Activated CD8-positive, alpha-beta memory T cell treated with anti-CD3 and anti-CD28 coated beads, Interleukin-2, amount 50 U/mL, for 1 hour (primary cell): ENCODE data around the gene PLS3.
"Not testable (repeated sequence)": the region's sequence is repeated elsewhere in the genome, so short reads cannot be mapped to it uniquely, and the experiment has no call there.

Experiments
- DNase-seq: peaks from one replicate; pipeline ENCODE4 v3.0.0-alpha.2; 2020; ENCODE audit errors: extremely low read depth

The PLS3 gene

GRCh38 chrX:115560978-115561604 lies at the start of gene PLS3:
Gene PLS3, plus strand, starts transcription at chrX:115561174. Its CDS starts 49,077 bp downstream, at chrX:115610251.
- DNase-seq, result no peak

- no peak for DNase-seq
Observed at GRCh38 chrX:115518113-115518512, 42.9 kb upstream of the PLS3 start.

GRCh38 chrX:115521741-115522140 lies 39.2 kb upstream of the PLS3 start:
- no peak for DNase-seq

GRCh38 chrX:115522952-115523351 lies 38.0 kb upstream of the PLS3 start:
- DNase-seq, result no peak

GRCh38 chrX:115525486-115525885 lies 35.5 kb upstream of the PLS3 start:
- DNase-seq, result no peak

GRCh38 chrX:115531818-115532403 lies 29.1 kb upstream of the PLS3 start:
- no peak for DNase-seq

- no peak for DNase-seq
Observed at GRCh38 chrX:115533485-115533884, 27.5 kb upstream of the PLS3 start.

- no peak for DNase-seq
Observed at GRCh38 chrX:115534383-115534782, 26.6 kb upstream of the PLS3 start.

GRCh38 chrX:115535421-115535820 lies 25.6 kb upstream of the PLS3 start:
- DNase-seq, result no peak

- no peak for DNase-seq
Observed at GRCh38 chrX:115535844-115536243, 25.1 kb upstream of the PLS3 start.

- no peak for DNase-seq
Observed at GRCh38 chrX:115539841-115540240, 21.1 kb upstream of the PLS3 start.

- DNase-seq, result not testable (repeated sequence)
Observed at GRCh38 chrX:115541045-115541444, 19.9 kb upstream of the PLS3 start.

GRCh38 chrX:115547448-115547847 lies 13.5 kb upstream of the PLS3 start:
- no peak for DNase-seq

- no peak for DNase-seq
Observed at GRCh38 chrX:115549008-115549407, 12.0 kb upstream of the PLS3 start.

- DNase-seq, result no peak
Observed at GRCh38 chrX:115553171-115553570, 7.8 kb upstream of the PLS3 start.

GRCh38 chrX:115559672-115560071 lies 1.3 kb upstream of the PLS3 start:
- DNase-seq, result no peak

GRCh38 chrX:115560211-115560977 lies 580 bp upstream of the PLS3 start:
- no peak for DNase-seq

- no peak for DNase-seq
Observed at GRCh38 chrX:115561605-115562479, 868 bp downstream of the PLS3 start.

GRCh38 chrX:115562480-115562847 lies 1.5 kb downstream of the PLS3 start:
- DNase-seq, result no peak

- no peak for DNase-seq
Observed at GRCh38 chrX:115563633-115564162, 2.7 kb downstream of the PLS3 start.

- no peak for DNase-seq
Observed at GRCh38 chrX:115564243-115564642, 3.3 kb downstream of the PLS3 start.

- DNase-seq, result no peak
Observed at GRCh38 chrX:115565888-115566287, 4.9 kb downstream of the PLS3 start.
